HG03095 (cell line): ENCODE measurements around the gene WNT7B.

ENCODE experiments used
- ATAC-seq: cut with Tn5 transposase; IDR thresholded peaks from one replicate; pipeline ENCODE4 v1.9.1; 2021; ENCODE audit warnings: moderate library complexity; ENCODE audit not compliant: unreplicated experiment

The WNT7B gene

DNA sequence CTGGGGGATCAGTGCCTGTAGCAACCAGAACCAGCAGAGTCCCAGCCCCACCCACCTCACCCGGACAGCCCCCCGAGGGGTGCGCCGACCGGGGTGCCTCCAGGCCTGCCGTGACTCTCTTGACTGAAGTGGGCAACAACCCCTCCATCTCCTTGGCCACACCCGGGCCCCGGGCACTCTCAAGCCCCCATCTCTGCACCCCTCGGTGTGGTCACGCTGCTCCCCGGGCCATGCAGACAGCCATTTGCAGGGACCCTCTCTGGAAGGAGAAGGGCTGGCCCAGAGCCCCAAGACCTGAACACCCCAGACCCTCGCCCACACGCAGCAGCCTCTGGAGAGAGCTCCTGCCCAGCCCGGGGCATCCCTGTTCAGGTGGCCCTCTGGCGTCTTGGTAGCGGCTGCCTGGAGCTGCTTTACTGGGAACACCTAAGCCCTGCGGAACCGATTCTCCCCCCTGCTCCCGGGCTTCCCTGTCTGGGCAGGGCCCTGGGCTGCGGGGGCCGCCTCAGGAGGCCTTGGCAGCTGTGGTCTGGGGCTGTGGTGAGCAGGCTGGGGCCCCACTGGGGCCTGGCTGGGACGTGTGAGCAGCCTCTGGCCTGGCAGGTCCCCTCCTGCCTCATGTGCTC lies 84.9 kb downstream of the WNT7B start:
- no peak for ATAC-seq

DNA sequence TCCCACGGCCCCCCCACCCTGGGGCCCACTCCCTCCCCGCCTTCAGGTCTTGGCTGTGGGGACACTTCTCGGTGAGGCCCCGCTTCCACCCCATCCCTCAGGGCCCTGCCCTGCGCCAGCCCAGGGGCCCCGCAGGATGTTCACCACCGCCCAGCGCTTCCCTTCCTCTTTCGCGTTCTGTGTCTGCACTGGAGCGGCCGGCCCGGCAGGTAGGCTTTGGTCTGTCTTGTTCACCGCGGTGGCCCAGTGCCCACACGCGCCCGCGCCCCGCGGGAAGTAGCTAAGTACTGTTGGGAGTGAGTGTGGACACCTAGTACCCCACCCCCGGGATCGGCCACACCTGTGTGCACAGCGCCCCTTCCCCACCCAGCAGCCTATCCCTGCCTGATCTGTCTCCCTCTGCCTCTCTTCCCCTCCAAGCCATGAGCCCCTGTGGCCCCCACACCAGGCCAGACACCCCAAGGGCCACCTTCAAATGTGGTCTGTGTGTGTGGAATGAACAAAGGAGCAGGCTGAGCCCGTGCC lies 85.4 kb downstream of the WNT7B start:
- no peak for ATAC-seq

DNA sequence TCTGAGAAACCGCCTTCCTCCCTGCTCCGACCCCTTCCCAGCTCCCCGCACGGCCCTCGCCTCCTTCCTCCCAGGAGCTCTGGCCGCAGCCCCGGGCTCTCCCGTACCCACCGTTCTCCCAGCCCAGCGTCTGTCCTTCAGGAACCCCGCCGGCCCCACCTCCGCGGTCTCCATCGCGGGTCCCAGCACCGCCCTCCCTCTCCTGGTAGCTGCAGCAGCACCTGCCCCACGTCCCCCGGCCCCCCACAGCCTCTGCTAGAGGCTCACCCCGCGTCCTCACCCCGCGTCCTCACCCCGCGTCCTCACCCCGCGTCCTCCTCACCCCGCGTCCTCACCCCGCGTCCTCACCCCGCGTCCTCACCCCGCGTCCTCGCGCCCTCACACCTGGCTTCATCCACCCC lies 85.9 kb downstream of the WNT7B start:
- ATAC-seq: no peak

DNA sequence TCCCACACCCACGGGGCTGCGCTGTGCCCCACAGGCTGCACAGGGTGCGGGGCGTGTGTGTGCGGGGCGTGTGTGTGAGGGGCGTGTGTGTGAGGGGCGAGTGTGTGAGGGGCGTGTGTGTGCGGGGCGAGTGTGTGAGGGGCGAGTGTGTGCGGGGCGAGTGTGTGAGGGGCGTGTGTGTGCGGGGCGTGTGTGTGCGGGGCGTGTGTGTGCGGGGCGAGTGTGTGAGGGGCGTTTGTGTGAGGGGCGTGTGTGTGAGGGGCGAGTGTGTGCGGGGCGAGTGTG lies 86.7 kb downstream of the WNT7B start:
- no peak for ATAC-seq

DNA sequence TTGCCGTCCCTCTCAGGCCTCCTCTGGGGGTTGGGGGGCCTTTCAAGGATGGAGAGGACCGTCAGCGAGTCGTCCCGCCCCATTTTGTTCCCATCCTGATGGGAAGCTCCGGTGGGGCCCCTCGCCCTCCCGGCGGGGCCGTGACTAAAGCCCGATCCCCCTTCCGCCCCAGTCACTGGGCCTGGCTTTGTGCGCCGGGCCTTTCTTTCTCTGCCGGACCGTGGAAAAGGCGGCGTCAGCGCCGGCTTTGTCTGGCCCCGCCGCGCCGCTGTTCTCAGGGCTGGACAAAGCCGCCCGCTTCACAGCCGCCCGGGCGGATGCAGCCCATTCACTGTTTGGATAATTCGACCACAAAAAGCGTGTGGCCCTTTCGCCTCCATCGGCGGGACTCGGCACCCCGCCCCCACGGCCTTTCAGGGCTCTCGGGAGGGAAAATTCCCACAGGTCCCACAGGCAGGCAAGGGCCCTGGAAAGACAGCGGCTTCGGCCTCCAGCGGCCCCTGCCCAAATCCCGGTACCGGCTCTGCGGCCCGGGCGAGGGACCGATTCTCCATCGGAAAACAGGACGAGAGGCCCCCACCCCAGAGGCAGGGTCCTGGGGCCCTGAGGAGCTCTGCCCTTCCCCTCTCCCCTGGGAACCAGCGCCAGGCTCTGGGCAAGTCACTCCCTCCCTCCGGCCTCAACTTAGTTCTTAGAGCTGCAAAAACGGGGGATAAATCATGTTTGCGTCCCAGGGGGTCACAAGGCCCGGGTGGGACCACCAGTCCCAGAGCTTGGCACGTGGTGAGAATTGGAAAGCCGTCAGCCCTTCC lies 87.2 kb downstream of the WNT7B start:
- no peak for ATAC-seq

DNA sequence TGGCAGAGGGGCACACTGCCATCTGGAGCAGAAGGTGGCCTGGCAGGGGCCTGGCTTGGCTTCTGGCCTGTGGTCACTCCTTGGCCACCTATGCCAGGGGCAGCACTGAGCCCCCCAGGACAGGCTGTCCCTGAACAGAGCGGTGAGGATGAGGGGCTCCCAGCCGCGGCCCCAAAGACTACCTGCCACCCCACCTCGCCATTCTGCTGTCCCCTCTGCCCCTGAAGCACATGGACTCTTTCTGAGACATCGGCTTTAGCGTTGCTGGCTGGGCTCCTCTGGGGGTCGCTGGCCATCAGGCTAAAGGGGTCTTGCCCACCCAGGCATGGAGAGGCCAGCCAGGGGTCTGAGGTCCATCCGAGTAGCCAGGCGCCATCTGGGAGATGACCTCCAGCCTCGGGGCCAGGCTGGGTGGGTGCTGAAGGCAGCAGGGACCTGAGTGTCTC lies 87.8 kb downstream of the WNT7B start:
- ATAC-seq: no peak

DNA sequence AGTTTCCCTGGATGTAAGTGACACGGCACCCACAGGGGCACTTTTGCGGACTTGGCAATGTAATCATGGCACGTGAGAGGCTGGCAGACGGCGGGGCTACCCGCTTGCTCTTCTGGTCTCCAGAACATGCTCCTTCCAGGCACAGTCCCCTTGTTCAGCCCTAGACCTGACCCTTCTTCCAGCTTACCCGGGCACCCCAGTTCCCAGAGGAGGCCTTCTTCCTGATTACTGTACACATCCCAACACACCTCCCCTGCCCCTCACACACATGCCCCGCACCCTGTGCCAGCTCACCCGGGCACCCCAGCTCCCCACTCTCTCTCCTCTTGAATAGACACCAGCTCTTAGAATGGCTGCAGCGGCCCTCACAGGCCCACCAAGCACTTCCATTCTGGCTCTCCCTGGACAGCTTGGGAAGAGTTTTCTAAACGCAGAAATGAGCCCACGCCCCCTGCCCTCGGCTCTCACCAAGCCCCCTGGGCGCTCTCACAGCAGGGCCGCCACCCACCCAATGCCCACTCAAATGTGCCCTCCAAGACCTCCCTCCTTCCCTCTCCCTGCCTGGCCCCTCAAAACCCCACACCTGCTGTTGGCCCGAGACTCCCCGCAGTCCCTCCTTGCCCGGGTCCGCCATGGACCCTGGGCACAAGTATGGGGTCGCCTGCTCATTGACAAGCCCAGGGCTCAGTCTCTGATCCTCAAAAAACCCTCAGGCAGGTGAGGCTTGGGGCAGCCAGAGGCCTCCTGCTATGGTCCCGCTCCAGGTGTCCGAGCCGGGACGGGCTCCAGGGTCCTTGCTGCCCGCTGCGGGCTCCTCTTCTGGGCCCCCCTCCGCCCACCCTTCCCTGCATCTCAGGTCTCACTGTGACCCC lies 88.5 kb downstream of the WNT7B start:
- ATAC-seq: no peak

DNA sequence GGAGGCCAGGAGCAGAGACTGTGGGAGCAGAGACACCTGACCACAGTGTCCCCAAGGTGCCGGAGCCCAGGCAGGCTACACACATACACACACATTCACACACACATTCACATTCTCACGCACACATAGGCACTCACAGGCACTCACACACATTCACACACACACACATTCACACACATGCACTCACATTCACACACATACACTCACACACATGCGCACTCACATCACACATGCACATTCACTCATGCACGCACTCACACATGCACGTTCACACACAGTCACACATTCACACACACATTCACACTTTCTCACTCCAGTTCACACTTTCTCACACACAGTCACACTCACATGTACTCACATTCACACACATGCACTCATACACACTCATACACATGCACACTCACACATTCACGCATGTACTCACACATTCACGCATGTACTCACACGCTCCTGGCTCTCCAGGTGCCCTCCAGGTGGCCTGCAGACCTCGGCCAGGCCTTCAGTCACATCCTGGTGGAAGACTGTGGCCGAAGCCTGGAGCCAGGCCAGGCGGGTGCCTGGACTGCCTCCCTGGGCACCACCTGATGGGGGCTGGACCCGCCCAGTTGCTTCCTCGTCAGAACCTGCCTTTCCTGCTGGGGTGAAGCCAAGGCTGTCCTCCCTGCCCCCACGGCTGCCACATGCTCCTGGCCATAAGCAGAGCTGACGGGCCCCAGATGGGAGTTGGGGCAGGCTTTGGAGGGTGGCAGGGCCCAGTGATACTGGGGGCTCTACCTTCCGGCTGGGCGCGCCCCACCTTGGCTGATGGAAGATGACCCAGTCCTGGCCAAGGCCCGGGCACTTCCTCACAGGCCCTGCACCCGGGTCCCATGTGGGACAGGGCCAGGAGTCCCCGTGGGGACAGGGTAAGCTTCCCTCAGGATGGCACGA lies 89.5 kb downstream of the WNT7B start:
- ATAC-seq: no peak

DNA sequence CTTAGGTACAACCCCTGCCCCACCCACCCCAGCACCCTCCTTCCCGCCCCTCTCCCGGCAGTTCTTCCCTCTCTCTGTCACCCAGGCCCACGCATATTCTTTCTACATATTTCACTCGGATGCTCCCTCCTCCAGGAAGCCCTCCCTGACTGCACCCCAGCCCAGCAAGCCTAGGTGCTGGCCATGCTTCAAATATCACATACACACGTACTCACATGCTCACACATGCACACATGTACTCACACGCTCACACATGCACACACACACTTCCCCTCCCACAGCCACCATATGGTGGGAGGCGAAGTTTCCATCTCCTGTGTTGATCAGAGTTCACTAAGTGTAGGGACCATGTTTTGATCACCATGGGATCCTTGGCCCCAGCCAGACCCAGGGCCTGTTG lies 90.4 kb downstream of the WNT7B start:
- ATAC-seq: no peak

DNA sequence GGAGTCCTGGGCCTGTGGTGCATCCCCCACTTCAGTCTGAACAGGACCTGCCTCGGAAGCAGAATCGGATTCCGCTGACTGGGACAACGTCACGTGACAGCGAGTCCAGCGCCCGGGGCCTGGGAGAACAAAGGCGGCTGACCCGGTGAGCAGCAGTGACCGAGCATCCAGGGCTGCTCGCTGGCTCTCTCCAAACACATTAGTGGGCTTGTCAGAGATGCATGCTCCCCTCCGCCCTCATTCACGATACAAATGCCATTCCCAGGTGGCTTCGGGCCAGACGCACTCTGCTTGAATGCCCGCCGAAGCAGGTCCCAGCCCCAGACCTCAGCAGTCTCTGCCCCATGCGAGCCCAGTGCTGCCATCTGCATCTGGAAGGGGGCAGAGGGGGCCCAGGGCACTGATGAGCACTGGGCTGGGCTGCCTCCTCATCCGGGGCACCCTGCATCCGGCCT lies 91.0 kb downstream of the WNT7B start:
- ATAC-seq: no peak

DNA sequence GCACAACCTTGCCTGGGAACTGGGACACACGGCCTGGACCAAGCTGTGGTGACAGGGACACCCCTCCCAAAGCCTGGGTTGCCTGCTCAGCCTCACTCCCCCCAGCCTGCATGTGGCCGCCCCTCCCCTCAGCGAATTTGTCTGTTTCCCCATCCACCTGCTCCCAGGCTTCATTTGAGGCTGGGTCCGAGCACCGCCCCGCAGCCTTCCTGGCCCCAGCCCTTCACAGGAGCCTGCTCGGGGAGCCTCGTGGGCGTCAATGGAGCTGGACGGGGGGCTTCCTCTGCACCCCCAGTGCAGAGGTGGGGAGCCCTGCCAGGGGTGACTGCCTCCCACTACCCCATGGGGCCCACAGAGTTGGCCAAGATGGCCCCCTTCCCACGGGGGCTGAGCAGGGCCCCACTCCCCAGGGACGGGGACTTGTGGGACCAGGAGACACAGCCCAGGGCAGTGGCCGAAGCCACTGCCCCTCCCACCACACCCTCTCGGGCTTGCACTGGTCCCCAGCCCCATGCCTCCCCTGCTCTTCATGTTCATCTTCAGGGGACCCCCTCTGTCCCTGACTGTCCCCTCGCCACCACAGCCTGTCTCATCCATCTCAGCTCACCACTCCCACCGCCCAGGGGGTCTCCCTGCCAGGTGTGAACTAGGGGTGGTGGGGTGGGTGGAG lies 91.7 kb downstream of the WNT7B start:
- no peak for ATAC-seq

DNA sequence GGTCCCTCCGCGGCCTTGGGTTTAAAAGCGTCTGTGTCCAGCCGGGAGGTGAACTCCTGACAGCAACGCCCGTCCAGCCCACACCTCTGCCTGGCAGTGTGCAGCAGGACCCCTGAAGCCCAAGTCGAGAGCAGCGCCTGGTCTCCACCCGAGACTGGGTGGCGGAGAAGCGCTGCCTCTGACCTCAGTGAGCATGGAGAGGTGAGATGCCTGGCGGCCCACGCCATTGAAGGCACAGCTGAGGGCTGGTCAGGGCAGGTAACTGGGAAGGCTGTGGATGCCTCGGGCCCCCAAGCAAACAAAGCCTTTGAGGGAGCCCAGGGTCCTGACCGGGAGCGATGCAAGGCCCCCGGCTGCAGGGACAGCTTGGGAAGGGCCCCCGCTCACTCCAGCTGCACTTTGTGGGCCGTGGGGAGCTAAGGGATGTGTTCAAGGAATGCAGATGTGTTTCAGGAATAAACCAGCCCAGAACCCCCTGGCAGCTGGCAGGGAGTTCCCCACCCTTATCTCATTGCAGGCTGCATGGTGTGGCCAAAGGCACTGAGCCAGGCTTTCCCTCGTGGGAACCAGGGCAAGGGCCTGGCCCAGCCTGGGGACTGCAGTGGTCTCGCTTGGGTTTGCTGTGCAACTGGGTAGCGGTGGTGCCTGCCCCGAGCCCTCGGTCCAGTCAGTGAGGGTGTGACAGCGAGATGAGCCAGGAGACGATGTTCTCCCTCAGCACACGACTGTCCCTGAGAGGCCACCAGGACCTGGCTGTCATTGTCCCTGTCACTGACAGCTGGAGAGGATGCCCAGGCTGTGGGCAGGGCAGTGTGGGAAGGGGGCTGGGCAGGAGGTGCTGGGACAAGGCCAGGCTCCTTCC lies 92.5 kb downstream of the WNT7B start:
- ATAC-seq: no peak

DNA sequence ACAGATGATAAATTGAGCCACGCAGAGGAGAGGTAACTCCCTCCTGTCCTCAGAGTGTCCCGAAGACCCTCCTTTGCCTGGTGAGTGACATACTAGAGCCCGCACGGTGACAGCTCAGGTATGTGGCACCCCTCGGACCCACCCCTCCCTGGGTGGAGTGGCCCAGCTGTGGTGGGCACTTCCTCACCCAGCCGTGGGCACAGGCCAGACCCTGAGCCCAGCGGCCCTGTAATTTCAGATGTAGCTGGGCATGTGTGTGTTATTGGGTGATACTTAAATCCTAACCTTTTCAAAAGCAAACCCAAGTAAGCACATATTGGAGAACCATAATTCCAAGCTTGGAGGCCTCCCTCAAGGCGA lies 93.2 kb downstream of the WNT7B start:
- no peak for ATAC-seq

DNA sequence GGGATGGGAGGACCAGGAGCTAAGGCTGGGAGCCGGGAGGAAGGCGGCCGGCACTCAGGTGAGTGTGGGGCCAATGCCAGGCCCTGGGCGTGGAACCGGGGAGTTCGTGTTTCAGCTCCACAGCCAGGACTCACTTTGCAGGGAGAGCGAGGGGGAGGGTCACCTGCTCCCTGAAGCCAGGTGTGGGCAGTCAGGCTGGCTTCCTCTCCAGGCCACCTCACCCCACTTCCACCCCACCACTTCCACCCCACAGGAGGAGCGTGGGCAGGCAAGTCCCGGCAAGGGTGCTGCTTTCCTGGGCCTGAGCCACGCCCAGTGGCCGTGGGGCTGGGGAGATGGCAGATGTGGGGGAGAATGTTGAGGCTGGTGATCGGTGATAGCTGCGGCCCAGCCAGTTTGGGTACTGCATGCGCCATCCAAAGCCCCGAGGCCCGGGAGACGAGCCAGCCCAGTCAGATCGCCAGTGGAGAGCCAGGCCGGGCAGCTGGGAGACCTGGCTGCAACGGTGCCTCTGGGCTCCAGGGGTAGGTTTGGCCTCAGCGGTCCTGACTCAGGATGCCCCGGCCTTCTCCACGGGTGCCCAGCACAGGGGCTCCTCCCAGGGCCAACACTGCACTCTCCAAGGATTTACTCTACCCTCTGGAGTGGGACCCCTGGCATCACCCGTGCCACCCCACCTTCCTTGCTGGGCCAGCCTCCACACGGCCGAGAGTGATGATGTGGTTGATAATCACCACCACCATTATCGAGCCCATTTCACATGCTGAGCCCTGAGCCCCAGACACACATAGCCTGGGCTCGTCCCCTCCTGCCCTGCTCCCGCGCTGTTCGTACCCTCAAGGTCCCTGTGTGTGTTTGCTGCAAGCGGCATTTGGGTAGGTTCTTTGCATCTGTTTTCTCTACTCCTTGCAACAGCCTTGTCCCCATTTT lies 93.8 kb downstream of the WNT7B start:
- ATAC-seq: no peak

DNA sequence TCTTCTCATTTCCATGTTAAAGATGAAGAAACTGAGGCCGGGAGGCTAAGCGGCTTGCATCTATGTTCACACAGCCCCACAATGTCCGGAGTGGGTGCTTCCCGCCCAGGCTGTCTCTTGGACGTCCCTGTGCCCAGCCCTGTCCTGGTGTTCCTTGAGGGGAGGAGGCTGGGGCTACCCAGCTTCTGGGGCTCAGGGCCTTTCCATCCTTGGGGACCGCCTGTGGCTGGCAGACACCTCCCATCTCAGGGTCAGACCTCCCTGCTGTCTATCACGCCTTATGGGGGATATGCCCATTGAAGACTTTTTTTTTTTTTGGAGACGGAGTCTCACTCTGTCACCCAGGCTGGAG lies 95.5 kb downstream of the WNT7B start:
- ATAC-seq: no peak

DNA sequence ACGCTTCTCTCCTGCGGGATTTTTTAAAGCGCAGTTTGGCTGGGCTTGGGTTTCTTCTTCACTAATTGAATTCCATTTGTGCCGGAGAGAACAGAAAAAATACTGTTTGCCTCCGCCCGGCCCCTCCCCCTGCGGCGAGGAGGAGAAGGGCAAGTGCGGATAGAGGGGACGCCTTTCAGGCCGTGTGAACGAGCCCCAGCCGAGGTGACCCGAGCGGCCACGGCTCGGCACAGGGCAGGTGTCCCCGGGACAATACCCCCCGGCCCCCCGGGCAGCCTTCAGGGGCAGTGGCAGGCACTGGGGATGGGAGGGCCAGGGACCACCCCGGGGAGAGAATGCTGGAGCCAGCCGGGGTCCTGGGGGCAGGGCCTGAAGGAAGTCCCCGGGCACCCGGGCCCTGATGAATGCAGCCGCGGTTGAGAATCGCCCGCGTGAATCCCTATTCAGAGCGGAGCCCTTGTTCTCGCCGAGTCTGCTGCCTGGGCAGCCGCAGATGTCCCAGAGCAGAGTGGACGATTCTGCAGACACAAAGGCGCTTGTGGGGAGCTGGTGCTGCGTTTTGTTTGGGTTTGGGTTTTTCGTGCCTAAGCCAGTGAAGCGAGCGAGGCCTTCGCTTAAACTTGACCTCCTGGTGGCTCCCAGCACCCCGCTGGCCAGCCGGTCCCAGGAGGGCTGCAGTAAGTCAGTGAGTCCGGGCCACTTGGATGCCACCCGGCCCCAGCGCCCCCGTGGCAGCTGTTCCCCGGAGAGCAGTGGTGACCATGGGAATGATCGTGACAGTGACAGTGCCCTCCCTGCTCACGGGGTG lies 96.0 kb downstream of the WNT7B start:
- ATAC-seq: no peak

DNA sequence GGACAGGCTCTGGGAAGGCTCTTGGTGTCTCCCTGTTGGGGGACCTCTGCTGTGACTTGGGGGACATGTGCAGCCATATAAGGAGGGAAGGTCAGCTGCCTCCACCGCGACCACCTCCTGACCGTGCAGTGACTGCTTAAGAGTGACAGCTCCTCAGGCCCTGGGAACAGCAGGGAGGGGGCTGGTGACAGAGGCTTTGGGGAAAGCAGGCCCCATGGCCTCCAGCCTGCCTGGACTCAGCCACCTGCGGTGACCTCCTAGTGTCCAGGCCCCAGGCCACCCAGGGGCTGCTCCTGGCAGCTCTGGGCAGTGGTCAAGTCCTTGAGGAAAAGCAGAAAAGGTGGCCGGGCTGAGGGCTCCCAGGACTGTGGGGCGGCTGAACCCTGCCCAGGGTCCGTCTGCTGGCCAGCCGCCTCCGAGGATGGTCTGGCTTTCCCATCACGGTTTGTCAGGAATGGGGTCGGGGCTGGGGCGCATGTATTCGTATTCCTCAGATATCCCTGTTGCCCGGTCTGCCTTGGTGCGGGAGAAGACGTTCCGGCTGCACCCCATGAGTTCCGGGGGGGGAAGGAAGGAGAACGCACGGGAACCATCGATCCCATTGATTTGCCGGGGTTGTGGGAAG lies 96.8 kb downstream of the WNT7B start:
- no peak for ATAC-seq
